Subcutaneous abdominal adipose tissue (tissue), 5 donors: ENCODE data around the gene CABYR.
"Not testable (repeated sequence)": the region's sequence is repeated elsewhere in the genome, so short reads cannot be mapped to it uniquely, and the experiment has no call there.

Experiments used
- H3K27ac ChIP-seq: one replicate; pipeline ENCODE4 v1.7.0; 2013; ENCODE audit warnings: low read depth, mild to moderate bottlenecking, inconsistent platforms, low read length, moderate library complexity
- H3K27me3 ChIP-seq, 5 donors: one replicate each; pipeline ENCODE4 v1.7.0; 2013; ENCODE audit warnings: low read length in 5 of 5, inconsistent platforms in 1 of 5; ENCODE audit not compliant: control insufficient read depth in 5 of 5, insufficient read depth in 4 of 5
- H3K36me3 ChIP-seq, 5 donors: one replicate each; pipeline ENCODE4 v1.7.0; 2013; ENCODE audit warnings: low read length in 5 of 5; ENCODE audit not compliant: control insufficient read depth in 5 of 5, insufficient read depth in 5 of 5
- H3K4me1 ChIP-seq, 5 donors: one replicate each; pipeline ENCODE4 v1.7.0; 2013; ENCODE audit warnings: low read length in 5 of 5, mild to moderate bottlenecking in 3 of 5, moderate library complexity in 1 of 5; ENCODE audit not compliant: control insufficient read depth in 5 of 5, insufficient read depth in 5 of 5
- H3K4me3 ChIP-seq, 5 donors: one replicate each; pipeline ENCODE4 v1.7.0; 2013; ENCODE audit warnings: low read length in 5 of 5, low read depth in 1 of 5
- H3K9ac ChIP-seq, 5 donors: one replicate each; pipeline ENCODE4 v1.7.0; 2013; ENCODE audit warnings: low read length in 5 of 5, mild to moderate bottlenecking in 4 of 5, moderate library complexity in 3 of 5
- H3K9me3 ChIP-seq, 5 donors: one replicate each; pipeline ENCODE4 v1.7.0; 2013; ENCODE audit warnings: low read length in 5 of 5; ENCODE audit not compliant: control insufficient read depth in 5 of 5
- donor health status: healthy.
- donor health status: healthy.
- donor health status: healthy.
- donor health status: healthy.
- donor health status: healthy.

Gene CABYR

GRCh38 chr18:24127735-24128134, 11.1 kb upstream of the CABYR start:
- Histone ChIP-seq H3K27ac (no peak overlapping the region), H3K27me3 (no peaks in the 10 kb centered on the region), H3K9me3 (no peaks in the 10 kb centered on the region), H3K9ac (no peak overlapping the region), H3K4me3 (no peak overlapping the region), H3K36me3 (peaks cover 25 to 42% (median 31%) of the 10 kb centered on the region in 5 donors), H3K4me1 (peaks cover 0 to 12% (median 5%) of the 10 kb centered on the region in 5 donors)

GRCh38 chr18:24128700-24129099, 10.2 kb upstream of the CABYR start:
- Histone ChIP-seq H3K9me3 (no peaks in the 10 kb centered on the region), H3K4me3 (no peak overlapping the region), H3K36me3 (peaks cover 25 to 49% (median 35%) of the 10 kb centered on the region in 5 donors), H3K9ac (no peak overlapping the region), H3K27me3 (no peaks in the 10 kb centered on the region), H3K27ac (no peak overlapping the region), H3K4me1 (peaks cover 0 to 12% (median 5%) of the 10 kb centered on the region in 5 donors)

- peaks cover 0 to 12% (median 5%) of the 10 kb centered on the region in 5 donors for H3K4me1 ChIP-seq
- H3K9ac ChIP-seq, result no peak overlapping the region
- H3K36me3 ChIP-seq, result peaks cover 25 to 42% (median 32%) of the 10 kb centered on the region in 5 donors
- no peaks in the 10 kb centered on the region for H3K27me3 ChIP-seq
- no peaks in the 10 kb centered on the region for H3K9me3 ChIP-seq
- H3K27ac ChIP-seq, result no peak overlapping the region
- H3K4me3 ChIP-seq, result no peak overlapping the region
Observed at GRCh38 chr18:24130494-24130893, 8.4 kb upstream of the CABYR start.

GRCh38 chr18:24136967-24137373, 1.9 kb upstream of the CABYR start:
- H3K36me3 ChIP-seq, result peaks cover 8 to 15% (median 11%) of the 10 kb centered on the region in 5 donors
- no peak overlapping the region for H3K4me3 ChIP-seq
- no peak overlapping the region for H3K9ac ChIP-seq
- H3K27ac ChIP-seq, result no peak overlapping the region
- H3K9me3 ChIP-seq, result no peaks in the 10 kb centered on the region
- no peaks in the 10 kb centered on the region for H3K27me3 ChIP-seq
- peaks cover 0 to 17% (median 12%) of the 10 kb centered on the region in 5 donors for H3K4me1 ChIP-seq

- H3K4me1 ChIP-seq, result peaks cover 0 to 21% (median 15%) of the 10 kb centered on the region in 5 donors
- no peaks in the 10 kb centered on the region for H3K27me3 ChIP-seq
- H3K9ac ChIP-seq, result peak overlapping the region in 4 of 5 donors; percentile 66 to 79 (median 70)
- H3K36me3 ChIP-seq, result peaks cover 0 to 2% (median 0%) of the 10 kb centered on the region in 5 donors
- peak overlapping the region; percentile 65 to 80 (median 69) for H3K4me3 ChIP-seq
- H3K9me3 ChIP-seq, result no peaks in the 10 kb centered on the region
- peak overlapping the region; percentile 4 for H3K27ac ChIP-seq
Observed at GRCh38 chr18:24138409-24138788, 463 bp upstream of the CABYR start.

- Histone ChIP-seq H3K27ac (no peak overlapping the region), H3K4me3 (no peak overlapping the region), H3K9me3 (no peaks in the 10 kb centered on the region), H3K4me1 (peaks cover 0 to 21% (median 15%) of the 10 kb centered on the region in 5 donors), H3K27me3 (no peaks in the 10 kb centered on the region), H3K9ac (no peak overlapping the region), H3K36me3 (no peaks in the 10 kb centered on the region)
Observed at GRCh38 chr18:24140697-24141096, 1.8 kb downstream of the CABYR start.

- H3K9ac ChIP-seq, result no peak overlapping the region
- H3K27me3 ChIP-seq, result no peaks in the 10 kb centered on the region
- H3K36me3 ChIP-seq, result no peaks in the 10 kb centered on the region
- no peaks in the 10 kb centered on the region for H3K9me3 ChIP-seq
- no peak overlapping the region for H3K27ac ChIP-seq
- H3K4me3 ChIP-seq, result no peak overlapping the region
- H3K4me1 ChIP-seq, result peaks cover 0 to 21% (median 15%) of the 10 kb centered on the region in 5 donors
Observed at GRCh38 chr18:24142376-24142775, 3.5 kb downstream of the CABYR start.

- not testable (repeated sequence) for H3K4me3 ChIP-seq, H3K4me1 ChIP-seq, H3K27me3 ChIP-seq, H3K27ac ChIP-seq, H3K9me3 ChIP-seq, H3K9ac ChIP-seq
- H3K36me3 ChIP-seq, result peaks cover 5 to 17% (median 10%) of the 10 kb centered on the region in 5 donors
Observed at GRCh38 chr18:24149591-24149990, 10.7 kb downstream of the CABYR start.

GRCh38 chr18:24153397-24153796, 14.5 kb downstream of the CABYR start:
- Histone ChIP-seq H3K36me3 (peaks cover 17 to 38% (median 37%) of the 10 kb centered on the region in 5 donors), H3K4me3 (no peak overlapping the region), H3K27me3 (no peaks in the 10 kb centered on the region), H3K9ac (no peak overlapping the region), H3K27ac (no peak overlapping the region), H3K4me1 (no peaks in the 10 kb centered on the region), H3K9me3 (no peaks in the 10 kb centered on the region)

GRCh38 chr18:24157855-24158254, 19.0 kb downstream of the CABYR start:
- Histone ChIP-seq H3K36me3 (peaks cover 50 to 77% (median 72%) of the 10 kb centered on the region in 5 donors), H3K4me1 (no peaks in the 10 kb centered on the region), H3K4me3 (no peak overlapping the region), H3K27ac (no peak overlapping the region), H3K9me3 (no peaks in the 10 kb centered on the region), H3K9ac (no peak overlapping the region), H3K27me3 (no peaks in the 10 kb centered on the region)
